Colonic mucosa (tissue), 4 donors: ENCODE results near the gene FNDC3B. TPM values are rescaled to one million over a fixed set of nuclear protein-coding genes. Genes with fewer than 3 reads are reported as not detected.

Source experiments
- DNase-seq: peaks from one replicate; pipeline ENCODE4 v3.0.0-alpha.2; 2020
- H3K27ac ChIP-seq: fragments of 200-600 bp; one replicate; pipeline ENCODE4 v1.8.0; 2021
- H3K27me3 ChIP-seq: fragments of 200-600 bp; one replicate; pipeline ENCODE4 v1.8.0; 2021
- H3K36me3 ChIP-seq: fragments of 200-600 bp; one replicate; pipeline ENCODE4 v1.8.0; 2021
- H3K4me1 ChIP-seq: fragments of 200-600 bp; one replicate; pipeline ENCODE4 v1.8.0; 2021; ENCODE audit warnings: mild to moderate bottlenecking
- H3K4me3 ChIP-seq: fragments of 200-600 bp; one replicate; pipeline ENCODE4 v1.8.0; 2021
- H3K9ac ChIP-seq, 2 donors: one replicate each; pipeline ENCODE4 v1.7.0; 2013; ENCODE audit warnings: control low read depth in 2 of 2, low read depth in 2 of 2, low read length in 2 of 2
- H3K9me3 ChIP-seq: fragments of 200-600 bp; one replicate; pipeline ENCODE4 v1.8.0; 2021
- CTCF ChIP-seq: fragments of 200-600 bp; IDR thresholded peaks from one replicate; pipeline ENCODE4 v1.8.0; 2022; ENCODE audit warnings: antibody characterized with exemption, mild to moderate bottlenecking
- intact Hi-C: fragments of 100-400 bp; cut with DNase I; formaldehyde crosslinking; loops from one replicate; pipeline ENCODE4 v1.14.1; 2022
- total RNA-seq, 2 donors: library from RNA; stranded (reverse); fragmentation: NEBNext Ultra II Directional in 1 of 2; extraction: Animal tissue kit (Norgen Biotek cat#: 25700) in 1 of 2; gene quantifications; one replicate each; pipeline ENCODE4 v1.2.1, GENCODE V29; 2021
- donor health status: healthy.
- donor health status: DM: no; HTN: no; CAD: no.
- donor health status: DM: no; HTN: no; CAD: no.

The FNDC3B gene
- total RNA-seq, 2 donors from 2014 or later = 66.7 to 142 TPM

- no peak overlapping the region for H3K9ac ChIP-seq
- H3K27ac ChIP-seq = no peak overlapping the region
- intact Hi-C loops = no loop called here
Measured at GRCh38 chr3:172125053-172125452, 85.7 kb downstream of the FNDC3B start.

GRCh38 chr3:172125963-172126457, 86.6 kb downstream of the FNDC3B start:
- Histone ChIP-seq H3K9ac (no peak overlapping the region), H3K4me3 (no peak overlapping the region), H3K27me3 (no peaks in the 10 kb centered on the region), H3K36me3 (no peaks in the 10 kb centered on the region), H3K27ac (peak overlapping the region; percentile 6), H3K4me1 (no peaks in the 10 kb centered on the region), H3K9me3 (no peaks in the 10 kb centered on the region)
- DNase-seq = peak; percentile 62
- no peak for TF ChIP-seq CTCF
- intact Hi-C loops = no loop called here

More at GRCh38 chr3:172125053-172125452, 85.7 kb downstream of the FNDC3B start:
- no peak for DNase-seq
- no peak for TF ChIP-seq CTCF
- Histone ChIP-seq H3K4me1 (no peaks in the 10 kb centered on the region), H3K27me3 (no peaks in the 10 kb centered on the region), H3K4me3 (no peak overlapping the region), H3K9me3 (no peaks in the 10 kb centered on the region), H3K36me3 (no peaks in the 10 kb centered on the region)

GRCh38 chr3:172126741-172127140, 87.4 kb downstream of the FNDC3B start:
- peak overlapping the region; percentile 6 for H3K27ac ChIP-seq
- intact Hi-C loops = no loop called here
- TF ChIP-seq CTCF = no peak
- H3K4me3 ChIP-seq = no peak overlapping the region
- DNase-seq = no peak
- no peaks in the 10 kb centered on the region for H3K27me3 ChIP-seq
- H3K9me3 ChIP-seq = no peaks in the 10 kb centered on the region
- no peak overlapping the region for H3K9ac ChIP-seq
- H3K36me3 ChIP-seq = no peaks in the 10 kb centered on the region
- no peaks in the 10 kb centered on the region for H3K4me1 ChIP-seq

GRCh38 chr3:172127141-172127540, 87.8 kb downstream of the FNDC3B start:
- Histone ChIP-seq H3K9me3 (no peaks in the 10 kb centered on the region), H3K36me3 (no peaks in the 10 kb centered on the region), H3K4me3 (no peak overlapping the region), H3K27me3 (no peaks in the 10 kb centered on the region), H3K4me1 (no peaks in the 10 kb centered on the region), H3K9ac (no peak overlapping the region), H3K27ac (no peak overlapping the region)
- TF ChIP-seq CTCF = no peak
- DNase-seq = no peak
- intact Hi-C loops = no loop called here

- no peak overlapping the region for H3K9ac ChIP-seq
- H3K27ac ChIP-seq = no peak overlapping the region
- H3K4me3 ChIP-seq = no peak overlapping the region
- no peak for TF ChIP-seq CTCF
- no peaks in the 10 kb centered on the region for H3K27me3 ChIP-seq
- intact Hi-C loops = no loop called here
- no peak for DNase-seq
- no peaks in the 10 kb centered on the region for H3K4me1 ChIP-seq
- H3K36me3 ChIP-seq = no peaks in the 10 kb centered on the region
- no peaks in the 10 kb centered on the region for H3K9me3 ChIP-seq
Measured at GRCh38 chr3:172127929-172128580, 88.7 kb downstream of the FNDC3B start.
